GM23248 (cell line): ENCODE results near the gene SLC4A11.

Experiments
- EZH2 ChIP-seq: fragments of 200-600 bp; sonication (generic); IDR thresholded peaks from 2 replicates; pipeline ENCODE4 v1.6.1; 2018; ENCODE audit warnings: antibody characterized with exemption, mild to moderate bottlenecking; ENCODE audit not compliant: insufficient read depth, poor library complexity, severe bottlenecking
- EZH2phosphoT487 ChIP-seq: fragments of 200-600 bp; sonication (generic); IDR thresholded peaks from 2 replicates; pipeline ENCODE4 v1.6.1; 2018; ENCODE audit warnings: antibody characterized with exemption, moderate library complexity, mild to moderate bottlenecking, low read depth; ENCODE audit not compliant: insufficient read depth

GRCh38 chr20:3199206-3199605 lies 39.8 kb downstream of the SLC4A11 start:
- TF ChIP-seq EZH2phosphoT487 (no peak), EZH2 (no peak)
